Sigmoid colon (tissue), 7 donors: ENCODE data around the gene GALNT17. TPM values are rescaled to one million over a fixed set of nuclear protein-coding genes. Genes with fewer than 3 reads are reported as not detected.

ENCODE experiments used
- DNase-seq: peaks from one replicate; pipeline ENCODE4 v3.0.0-alpha.2; 2019
- H3K27ac ChIP-seq, 4 donors: fragments of 200-600 bp; sonication (generic); one replicate each; pipeline ENCODE4 v1.5.1; 2016 to 2019; ENCODE audit warnings: mild to moderate bottlenecking in 1 of 4
- H3K27me3 ChIP-seq, 3 donors: fragments of 200-600 bp; sonication (generic); one replicate each; pipeline ENCODE4 v1.5.1; 2019; ENCODE audit warnings: mild to moderate bottlenecking in 1 of 3
- H3K36me3 ChIP-seq, 4 donors: fragments of 200-600 bp; sonication (generic); one replicate each; pipeline ENCODE4 v1.5.1; 2016 to 2019
- H3K4me1 ChIP-seq, 4 donors: fragments of 200-600 bp; sonication (generic); one replicate each; pipeline ENCODE4 v1.5.1; 2017 to 2019
- H3K4me3 ChIP-seq, 4 donors: fragments of 200-600 bp; sonication (generic); one replicate each; pipeline ENCODE4 v1.5.1; 2017 to 2019; ENCODE audit warnings: mild to moderate bottlenecking in 2 of 4, moderate library complexity in 1 of 4
- H3K9me3 ChIP-seq, 4 donors: fragments of 200-600 bp in 3 of 4; sonication (generic) in 3 of 4; one replicate each; pipeline versions ENCODE4 v1.5.1 to v1.6.1; 2013 to 2019
- EP300 ChIP-seq, 4 donors: sonication (generic); formaldehyde crosslinking; IDR thresholded peaks; one replicate each; pipeline ENCODE4 v1.6.1; 2017; ENCODE audit warnings: antibody characterized with exemption in 4 of 4
- POLR2A ChIP-seq, 2 donors: fragments of 450-650 bp; IDR thresholded peaks; one replicate each; pipeline ENCODE4 v1.6.1; 2016; ENCODE audit warnings: antibody characterized with exemption in 2 of 2, mild to moderate bottlenecking in 2 of 2, moderate library complexity in 2 of 2
- POLR2AphosphoS5 ChIP-seq, 4 donors: sonication (generic); formaldehyde crosslinking; IDR thresholded peaks; one replicate each; pipeline ENCODE4 v1.6.1; 2017; ENCODE audit warnings: antibody characterized with exemption in 4 of 4
- WGBS, 2 donors: extraction: QIAGEN DNeasy Blood & Tissue Kit; methylation state at CpG; one replicate each; pipeline ENCODE4 v1.1.7; 2013; 5-methylcytosine and 5-hydroxymethylcytosine counted together
- intact Hi-C: fragments of 100-400 bp; cut with DNase I; formaldehyde crosslinking; loops from one replicate; pipeline ENCODE4 v1.15.1; 2023
- polyA plus RNA-seq, 3 donors: library from polyadenylated mRNA; stranded (reverse); fragments of 200-250 nt; gene quantifications; one replicate each; pipeline ENCODE4 v1.2.3, GENCODE V29; 2013
- total RNA-seq, 4 donors: library from RNA; depleted of rRNA; stranded (reverse); fragments of >200 nt; gene quantifications; one replicate each; pipeline ENCODE4 v1.1.0, GENCODE V29; 2016
- TF ChIP-seq, protein P1 (sequence below), 4 experiments: fragments of 450-650 bp in 3 of 4; fragments of 200-600 bp in 1 of 4; IDR thresholded peaks; one replicate each; pipeline ENCODE4 v1.5.1; 2016 to 2019; ENCODE audit warnings: antibody characterized with exemption in 4 of 4, mild to moderate bottlenecking in 3 of 4, moderate library complexity in 2 of 4
- donor health status: healthy with polysubstance abuse.
- donor health status: Bipolar disorder and iron deficiency.
- donor health status: healthy.

GALNT17 gene
- total and polyA plus RNA-seq, 7 donors: 1.8 to 45.4 (median 15.1) TPM; not detected in 1

DNA sequence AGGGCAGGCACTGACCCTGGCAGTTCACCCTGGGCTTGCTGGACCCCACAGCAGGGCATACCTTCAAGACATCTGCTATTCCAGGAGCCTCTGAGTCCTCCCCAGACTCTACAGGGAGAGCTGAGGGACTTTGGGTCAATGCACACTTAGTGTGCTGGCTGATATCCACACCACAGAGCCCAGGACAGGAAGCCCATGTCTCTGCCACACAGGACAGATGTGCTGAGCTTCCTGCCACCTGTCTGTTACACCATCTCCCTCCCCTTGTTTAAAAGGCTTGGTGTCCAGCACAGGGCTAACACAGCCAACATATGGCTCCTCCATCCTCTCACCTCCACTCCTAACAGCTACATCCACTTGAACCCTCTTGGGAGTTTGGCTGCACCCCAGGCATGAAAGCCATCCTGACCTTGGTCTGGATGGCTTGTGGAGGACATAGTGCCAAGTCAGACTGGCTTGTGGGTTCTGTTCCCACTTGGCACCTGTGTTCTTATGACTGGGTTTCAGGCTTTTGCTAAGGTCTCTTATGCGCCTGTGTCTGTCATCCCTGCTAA lies 529.8 kb downstream of the GALNT17 start:
- TF ChIP-seq POLR2A (IDR thresholded peaks at IDR 0.05) (no peak), POLR2AphosphoS5 (IDR thresholded peaks at IDR 0.05) (no peak), EP300 (IDR thresholded peaks at IDR 0.05) (no peak)
- TF ChIP-seq, protein P1, sequence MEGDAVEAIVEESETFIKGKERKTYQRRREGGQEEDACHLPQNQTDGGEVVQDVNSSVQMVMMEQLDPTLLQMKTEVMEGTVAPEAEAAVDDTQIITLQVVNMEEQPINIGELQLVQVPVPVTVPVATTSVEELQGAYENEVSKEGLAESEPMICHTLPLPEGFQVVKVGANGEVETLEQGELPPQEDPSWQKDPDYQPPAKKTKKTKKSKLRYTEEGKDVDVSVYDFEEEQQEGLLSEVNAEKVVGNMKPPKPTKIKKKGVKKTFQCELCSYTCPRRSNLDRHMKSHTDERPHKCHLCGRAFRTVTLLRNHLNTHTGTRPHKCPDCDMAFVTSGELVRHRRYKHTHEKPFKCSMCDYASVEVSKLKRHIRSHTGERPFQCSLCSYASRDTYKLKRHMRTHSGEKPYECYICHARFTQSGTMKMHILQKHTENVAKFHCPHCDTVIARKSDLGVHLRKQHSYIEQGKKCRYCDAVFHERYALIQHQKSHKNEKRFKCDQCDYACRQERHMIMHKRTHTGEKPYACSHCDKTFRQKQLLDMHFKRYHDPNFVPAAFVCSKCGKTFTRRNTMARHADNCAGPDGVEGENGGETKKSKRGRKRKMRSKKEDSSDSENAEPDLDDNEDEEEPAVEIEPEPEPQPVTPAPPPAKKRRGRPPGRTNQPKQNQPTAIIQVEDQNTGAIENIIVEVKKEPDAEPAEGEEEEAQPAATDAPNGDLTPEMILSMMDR (IDR thresholded peaks at IDR 0.05): no peak
- Histone ChIP-seq H3K4me1 (no peaks in the 10 kb centered on the region), H3K36me3 (no peaks in the 10 kb centered on the region), H3K9me3 (peaks cover 0 to 5% (median 0%) of the 10 kb centered on the region in 4 donors), H3K27ac (no peak overlapping the region), H3K27me3 (no peaks in the 10 kb centered on the region), H3K4me3 (no peak overlapping the region)
- 92 to 93% methylated on average over 1 of the region's 1 CpG for WGBS, 2 donors
- DNase-seq: no peak
- intact Hi-C loops: no loop called here

DNA sequence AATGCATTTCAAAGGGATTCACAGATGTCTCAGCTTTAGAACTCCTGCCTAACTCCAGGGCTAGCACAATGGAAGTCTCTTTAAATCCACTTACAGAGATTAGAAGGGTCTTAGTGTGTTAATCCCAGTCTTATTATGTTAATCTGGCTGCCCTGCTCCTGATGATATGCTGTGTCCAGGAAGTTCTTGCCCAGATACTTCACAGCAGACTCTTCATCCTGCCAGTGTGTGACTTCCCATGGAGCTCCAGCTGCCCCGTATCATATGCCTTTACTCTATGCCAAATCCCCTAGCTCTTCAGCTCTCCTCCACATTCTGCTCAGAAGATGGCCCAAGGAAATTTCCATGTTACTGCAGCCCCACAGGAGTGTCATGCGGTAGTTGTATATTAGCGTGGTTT lies 533.8 kb downstream of the GALNT17 start:
- WGBS, 2 donors: 90 to 95% methylated on average over 3 of the region's 3 CpGs
- no peak overlapping the region for H3K27ac ChIP-seq
- no peaks in the 10 kb centered on the region for H3K27me3 ChIP-seq
- H3K4me3 ChIP-seq: no peak overlapping the region
- intact Hi-C loops: no loop called here
- TF ChIP-seq, protein P1 (IDR thresholded peaks at IDR 0.05): no peak
- TF ChIP-seq POLR2AphosphoS5 (IDR thresholded peaks at IDR 0.05) (no peak), EP300 (IDR thresholded peaks at IDR 0.05) (no peak), POLR2A (IDR thresholded peaks at IDR 0.05) (no peak)
- peaks cover 0 to 5% (median 0%) of the 10 kb centered on the region in 4 donors for H3K9me3 ChIP-seq
- H3K4me1 ChIP-seq: no peaks in the 10 kb centered on the region
- DNase-seq: no peak
- no peaks in the 10 kb centered on the region for H3K36me3 ChIP-seq

DNA sequence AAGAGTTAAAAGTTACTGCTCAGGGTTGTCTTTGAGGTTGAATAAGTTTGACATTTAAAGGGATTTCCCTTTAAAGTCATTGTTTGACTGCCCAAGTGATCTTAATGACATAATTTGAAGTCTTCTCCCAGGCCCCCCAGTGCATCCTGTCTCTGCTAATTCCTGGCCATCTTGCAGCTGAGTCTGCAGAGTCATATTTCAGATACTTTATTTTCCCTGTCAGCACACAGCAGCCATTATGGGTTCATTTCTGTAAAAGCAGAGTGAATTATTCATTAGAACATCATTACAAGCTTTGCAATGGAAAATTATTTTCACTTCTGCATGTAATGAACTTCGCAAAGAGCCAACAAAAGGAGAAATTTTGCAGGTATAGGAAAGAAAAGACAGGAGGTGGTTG lies 536.6 kb downstream of the GALNT17 start:
- intact Hi-C loops: no loop called here
- Histone ChIP-seq H3K27ac (no peak overlapping the region), H3K36me3 (no peaks in the 10 kb centered on the region), H3K9me3 (peaks cover 0 to 5% (median 0%) of the 10 kb centered on the region in 4 donors), H3K4me3 (no peak overlapping the region), H3K27me3 (no peaks in the 10 kb centered on the region), H3K4me1 (no peaks in the 10 kb centered on the region)
- no peak for DNase-seq
- WGBS, 2 donors: 95 to 98% methylated on average over 1 of the region's 1 CpG
- TF ChIP-seq, protein P1 (IDR thresholded peaks at IDR 0.05): no peak
- TF ChIP-seq EP300 (IDR thresholded peaks at IDR 0.05) (no peak), POLR2A (IDR thresholded peaks at IDR 0.05) (no peak), POLR2AphosphoS5 (IDR thresholded peaks at IDR 0.05) (no peak)

DNA sequence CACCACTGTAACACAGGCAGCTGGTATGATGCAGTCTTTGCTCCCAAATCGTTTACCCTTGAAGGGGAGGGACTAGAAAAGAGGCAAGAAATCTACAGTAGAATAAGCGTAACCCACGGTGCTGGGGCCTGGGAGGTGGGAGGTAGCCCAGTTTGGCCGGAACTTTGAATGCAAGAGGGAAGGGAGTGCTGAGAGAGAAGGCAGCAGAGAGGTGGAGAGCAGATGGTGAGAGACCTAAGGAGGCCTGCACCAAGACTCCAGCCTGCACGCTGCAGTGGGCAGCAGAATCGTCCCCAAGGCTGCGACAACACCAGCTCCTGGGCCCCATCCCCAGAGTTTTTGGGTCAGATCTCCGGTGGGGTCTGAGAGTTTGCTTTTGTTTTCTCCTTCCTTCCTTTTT lies 547.5 kb downstream of the GALNT17 start:
- Histone ChIP-seq H3K27ac (no peak overlapping the region), H3K36me3 (peaks cover 0 to 11% (median 0%) of the 10 kb centered on the region in 4 donors), H3K4me1 (no peaks in the 10 kb centered on the region), H3K27me3 (no peaks in the 10 kb centered on the region), H3K9me3 (peaks cover 0 to 6% (median 0%) of the 10 kb centered on the region in 4 donors), H3K4me3 (no peak overlapping the region)
- 63% methylated on average over 8 of the region's 8 CpGs for WGBS, 2 donors
- no peak for DNase-seq
- intact Hi-C loops: no loop called here
- no peak for TF ChIP-seq POLR2A (IDR thresholded peaks at IDR 0.05)
- TF ChIP-seq, protein P1 (IDR thresholded peaks at IDR 0.05): no peak
- no peak for TF ChIP-seq EP300 (IDR thresholded peaks at IDR 0.05)
- no peak for TF ChIP-seq POLR2AphosphoS5 (IDR thresholded peaks at IDR 0.05)

DNA sequence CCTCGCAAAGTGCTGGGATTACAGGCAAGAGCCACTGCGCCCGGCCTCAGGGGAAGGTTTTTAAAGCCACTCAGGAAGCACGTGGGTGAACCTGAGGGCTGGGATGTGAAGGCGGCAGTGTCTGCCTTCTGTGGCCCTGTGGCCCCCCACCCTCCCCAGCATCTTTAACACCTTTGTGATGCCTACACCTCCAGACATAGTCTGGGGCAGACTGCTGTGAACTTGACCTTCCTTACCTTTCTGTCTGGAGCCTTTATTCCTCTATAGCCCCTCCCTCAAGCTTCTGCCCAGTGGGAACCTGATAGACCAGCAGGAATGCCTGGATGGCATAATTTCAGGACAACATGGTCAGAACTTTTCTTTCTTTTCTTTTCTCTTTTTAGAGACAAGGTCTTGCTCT lies 550.2 kb downstream of the GALNT17 start:
- peaks cover 0 to 7% (median 0%) of the 10 kb centered on the region in 4 donors for H3K9me3 ChIP-seq
- no peaks in the 10 kb centered on the region for H3K27me3 ChIP-seq
- DNase-seq: no peak
- H3K36me3 ChIP-seq: peaks cover 0 to 11% (median 0%) of the 10 kb centered on the region in 4 donors
- H3K4me3 ChIP-seq: no peak overlapping the region
- 68 to 83% methylated on average over 5 of the region's 5 CpGs for WGBS, 2 donors
- TF ChIP-seq POLR2A (IDR thresholded peaks at IDR 0.05): no peak
- TF ChIP-seq POLR2AphosphoS5 (IDR thresholded peaks at IDR 0.05): no peak
- TF ChIP-seq, protein P1 (IDR thresholded peaks at IDR 0.05): no peak
- TF ChIP-seq EP300 (IDR thresholded peaks at IDR 0.05): no peak
- intact Hi-C loops: no loop called here
- no peak overlapping the region for H3K27ac ChIP-seq
- H3K4me1 ChIP-seq: no peaks in the 10 kb centered on the region
